Measurements from ENCODE around the gene MTX1.
"Not testable (repeated sequence)": the region's sequence is repeated elsewhere in the genome, so short reads cannot be mapped to it uniquely, and the experiment has no call there.

The MTX1 gene, protein sequence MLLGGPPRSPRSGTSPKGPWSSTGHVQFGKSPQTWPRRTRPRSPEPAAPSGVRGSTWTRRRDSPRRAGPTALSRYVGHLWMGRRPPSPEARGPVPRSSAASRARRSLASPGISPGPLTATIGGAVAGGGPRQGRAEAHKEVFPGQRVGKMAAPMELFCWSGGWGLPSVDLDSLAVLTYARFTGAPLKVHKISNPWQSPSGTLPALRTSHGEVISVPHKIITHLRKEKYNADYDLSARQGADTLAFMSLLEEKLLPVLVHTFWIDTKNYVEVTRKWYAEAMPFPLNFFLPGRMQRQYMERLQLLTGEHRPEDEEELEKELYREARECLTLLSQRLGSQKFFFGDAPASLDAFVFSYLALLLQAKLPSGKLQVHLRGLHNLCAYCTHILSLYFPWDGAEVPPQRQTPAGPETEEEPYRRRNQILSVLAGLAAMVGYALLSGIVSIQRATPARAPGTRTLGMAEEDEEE

DNA sequence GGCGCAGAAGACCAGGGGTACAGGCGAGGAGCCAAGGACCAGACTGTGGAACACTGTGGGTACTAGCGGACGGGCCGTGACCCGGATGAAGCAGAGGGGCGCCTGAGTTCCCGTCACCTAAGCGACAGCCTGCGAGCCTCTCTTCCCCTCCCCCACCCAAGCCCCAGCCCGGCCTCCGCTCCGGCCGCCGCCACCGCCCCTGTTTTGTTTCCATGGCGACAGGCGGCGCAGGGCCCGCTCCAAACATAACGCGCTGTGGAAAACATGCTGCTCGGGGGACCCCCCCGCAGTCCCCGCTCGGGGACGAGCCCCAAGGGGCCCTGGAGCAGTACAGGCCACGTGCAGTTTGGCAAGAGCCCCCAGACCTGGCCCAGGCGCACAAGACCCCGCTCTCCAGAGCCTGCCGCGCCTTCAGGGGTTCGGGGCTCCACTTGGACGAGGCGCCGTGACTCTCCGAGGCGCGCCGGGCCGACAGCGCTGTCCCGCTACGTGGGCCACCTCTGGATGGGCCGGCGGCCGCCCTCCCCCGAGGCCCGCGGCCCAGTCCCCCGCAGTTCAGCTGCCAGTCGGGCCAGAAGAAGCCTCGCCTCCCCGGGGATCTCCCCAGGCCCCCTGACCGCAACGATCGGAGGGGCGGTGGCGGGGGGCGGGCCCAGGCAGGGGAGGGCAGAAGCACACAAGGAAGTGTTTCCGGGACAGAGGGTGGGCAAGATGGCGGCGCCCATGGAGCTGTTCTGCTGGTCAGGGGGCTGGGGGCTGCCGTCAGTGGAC lies at the start of gene MTX1:
Gene MTX1 (plus strand): TSS at position 155 of the 771 bp plus-strand sequence. CDS start 110 bp downstream, at position 265.
- peak; percentile 54 to 78 for DNase-seq

DNA sequence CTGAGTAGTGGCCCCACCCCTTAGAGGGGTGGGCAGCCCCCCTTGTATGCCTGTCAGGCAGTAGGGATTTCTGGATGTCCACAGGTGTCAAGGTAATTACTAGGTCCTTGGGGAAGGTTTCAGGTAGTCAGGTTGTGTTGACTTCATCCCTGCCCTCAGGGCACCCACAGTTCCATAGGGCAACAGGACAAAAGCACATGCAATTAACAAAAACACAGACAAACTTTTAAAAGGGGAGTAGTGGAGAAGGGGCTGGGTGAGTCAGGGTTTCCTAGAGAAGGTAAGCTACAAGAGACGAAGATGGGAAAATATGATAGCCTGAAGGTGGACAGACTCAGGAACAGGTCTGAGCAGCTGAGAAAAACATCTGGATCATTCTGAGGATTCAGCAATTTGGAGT lies 49.5 kb upstream of the MTX1 start:
- DNase-seq = no peak

DNA sequence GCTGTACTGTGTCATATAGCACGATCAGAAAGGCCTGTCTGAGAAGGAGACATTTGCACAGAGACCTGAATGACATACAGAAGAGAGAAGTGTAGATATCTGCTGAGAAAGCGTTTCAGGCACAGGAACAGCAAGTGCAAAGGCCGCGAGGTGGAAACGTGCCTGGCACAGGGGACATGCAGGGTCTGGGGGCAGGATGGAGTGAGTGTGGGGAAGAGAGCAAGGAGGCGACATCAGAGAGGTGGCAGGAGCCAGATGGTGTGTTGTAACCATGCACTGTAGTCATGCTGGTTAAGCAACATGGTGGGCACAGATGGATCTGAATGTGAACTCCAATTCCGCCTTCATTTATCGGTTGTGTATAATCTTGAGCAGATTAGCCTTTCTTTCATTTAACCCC lies 48.4 kb upstream of the MTX1 start:
- DNase-seq = no peak

DNA sequence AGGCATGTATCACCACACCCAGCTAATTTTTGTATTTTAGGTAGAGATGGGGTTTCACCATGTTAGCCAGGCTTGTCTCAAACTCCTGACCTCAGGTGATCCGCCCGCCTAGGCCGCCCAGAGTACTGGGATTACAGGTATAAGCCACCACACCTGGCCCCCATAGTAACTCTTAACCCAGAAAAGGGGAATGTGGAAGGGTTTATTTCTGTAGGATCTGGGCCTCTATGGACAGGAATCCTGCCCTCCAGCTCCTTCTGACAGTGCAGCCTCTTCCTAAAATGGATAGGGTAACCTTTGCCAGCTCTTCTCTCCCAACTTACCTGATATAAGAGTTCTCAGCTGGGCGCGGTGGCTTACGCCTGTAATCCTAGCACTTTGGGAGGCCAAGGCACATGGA lies 45.9 kb upstream of the MTX1 start:
- not testable (repeated sequence) for DNase-seq

DNA sequence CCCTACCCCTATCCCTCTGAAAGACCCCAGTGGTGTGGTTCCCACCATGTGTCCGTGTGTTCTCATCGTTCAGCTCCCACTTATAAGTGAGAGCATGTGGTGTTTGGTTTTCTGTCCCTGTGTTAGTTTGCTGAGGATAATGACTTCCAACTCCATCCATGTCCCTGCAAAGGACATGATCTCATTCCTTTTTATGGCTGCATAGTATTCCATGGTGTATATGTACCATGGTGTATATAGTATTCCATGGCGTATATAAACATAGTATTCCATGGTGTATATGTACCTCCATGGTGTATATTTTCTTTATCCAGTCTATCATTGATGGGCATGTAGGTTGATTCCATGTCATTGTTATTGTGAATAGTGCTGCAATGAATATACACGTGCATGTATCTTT lies 44.7 kb upstream of the MTX1 start:
- not testable (repeated sequence) for DNase-seq

DNA sequence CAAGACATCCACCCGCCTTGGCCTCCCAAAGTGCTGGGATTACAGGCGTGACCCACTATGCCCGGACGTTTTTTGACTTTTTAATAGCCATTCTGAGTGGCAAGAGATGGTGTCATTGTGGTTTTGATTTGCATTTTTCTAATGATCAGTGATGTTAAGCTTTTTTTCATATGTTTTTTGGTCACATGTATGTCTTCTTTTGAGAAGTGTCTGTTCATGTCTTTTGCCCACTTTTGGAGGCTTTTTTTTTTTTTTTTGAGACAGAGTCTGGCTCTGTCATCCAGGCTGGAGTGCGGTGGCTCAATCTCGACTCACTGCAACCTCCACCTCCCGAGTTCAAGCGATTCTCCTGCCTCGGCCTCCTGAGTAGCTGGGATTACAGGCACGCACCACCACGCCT lies 43.9 kb upstream of the MTX1 start:
- DNase-seq = not testable (repeated sequence)

DNA sequence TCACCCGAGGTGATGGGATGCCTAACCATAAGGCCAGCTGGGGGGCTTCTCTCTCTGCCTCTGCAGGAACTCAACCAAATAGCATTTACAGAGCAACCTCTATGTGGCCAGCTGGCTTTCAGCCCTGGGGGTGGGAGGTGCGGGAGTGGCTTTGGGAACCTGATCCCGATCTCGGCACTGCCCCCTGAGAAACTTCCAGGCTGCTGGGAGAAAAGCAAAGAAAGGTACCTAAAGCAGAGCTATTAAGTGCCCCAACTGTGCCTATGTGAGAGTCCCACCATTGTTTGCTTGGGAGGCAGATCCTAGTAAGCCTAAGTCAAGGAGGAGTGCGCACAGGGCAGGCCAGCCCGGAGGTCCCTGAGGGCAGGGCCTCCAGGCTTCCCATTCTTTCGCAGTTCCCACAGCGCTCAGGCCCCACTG lies 42.4 kb upstream of the MTX1 start:
- DNase-seq = no peak

DNA sequence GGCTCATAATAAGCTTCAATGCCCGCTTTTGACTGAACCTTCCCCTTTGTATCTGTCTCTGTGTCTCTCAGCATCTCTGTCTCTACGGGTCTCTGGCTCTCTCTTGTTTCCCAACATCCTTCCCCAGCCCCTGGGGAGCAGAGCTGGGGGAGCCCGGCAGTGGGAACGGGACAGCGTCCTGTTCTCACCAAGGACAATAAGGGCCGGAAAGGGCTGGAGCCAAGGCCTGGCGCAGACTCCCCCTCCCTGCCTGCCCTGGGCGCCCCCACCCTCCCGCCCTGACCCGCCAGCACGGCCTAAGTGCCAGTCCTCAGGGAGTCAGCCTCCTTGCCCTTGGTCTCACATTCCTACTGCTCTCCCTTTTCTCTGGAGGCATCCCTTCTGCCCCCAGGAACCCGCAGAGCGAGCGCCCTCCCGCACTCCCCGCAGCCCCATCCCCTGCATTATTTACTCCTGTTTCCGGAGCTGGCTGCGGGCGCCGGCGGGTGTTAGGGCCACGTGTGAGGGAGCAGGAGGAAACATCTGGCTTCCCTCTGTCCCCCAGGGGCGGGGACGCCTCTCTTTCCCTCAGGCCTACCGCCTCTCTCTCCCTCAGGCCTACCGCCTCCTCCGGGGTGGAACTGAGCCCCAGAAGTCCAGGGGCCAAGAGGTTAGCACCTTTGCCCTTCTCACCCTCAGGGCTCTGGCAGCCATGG lies 41.9 kb upstream of the MTX1 start:
- DNase-seq = no peak

DNA sequence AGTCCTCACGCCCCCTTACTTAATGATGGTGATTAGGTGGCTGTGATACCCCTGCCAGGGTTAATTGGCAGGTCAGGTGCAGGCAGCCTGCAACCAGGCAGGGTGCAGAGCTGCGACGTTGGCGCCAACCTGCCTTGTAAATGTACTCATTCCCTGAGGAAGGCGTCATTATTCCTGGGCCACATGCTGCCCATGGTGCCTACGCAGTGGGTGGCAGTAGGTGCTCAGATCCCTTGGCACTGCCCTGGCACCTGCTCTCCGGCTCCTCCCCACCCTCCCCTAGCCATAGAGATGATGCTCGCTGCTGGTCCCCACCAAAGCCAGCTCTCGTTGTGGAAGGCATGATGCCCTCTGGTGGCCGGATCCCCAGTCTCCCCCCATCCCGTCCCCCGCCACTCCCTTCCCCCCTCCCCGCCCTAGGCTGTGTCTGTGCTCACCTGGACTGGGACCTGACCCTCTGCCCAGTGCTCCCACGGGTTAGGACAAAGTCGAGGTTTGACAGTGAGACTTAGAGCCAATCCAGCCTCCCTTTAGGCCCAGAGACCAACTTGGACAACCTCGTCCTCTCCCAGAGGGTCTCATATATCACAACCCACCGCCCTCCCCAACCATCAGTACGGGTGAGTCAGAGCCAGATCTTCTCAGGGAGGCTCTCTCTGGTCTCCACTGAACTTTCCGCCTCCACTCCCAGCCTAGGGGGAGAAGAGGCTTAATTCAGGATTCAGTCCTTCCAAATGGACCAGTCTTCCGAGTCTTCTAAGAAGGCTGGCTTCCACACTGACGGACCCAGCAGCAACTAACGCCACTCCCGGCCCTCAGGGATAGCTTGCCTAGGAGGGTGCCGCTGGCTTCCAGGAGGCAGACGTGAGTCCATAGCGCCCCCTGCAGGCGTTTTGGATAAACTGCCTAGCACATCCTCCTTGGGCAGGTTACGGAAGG lies 41.1 kb upstream of the MTX1 start:
- peak; percentile 80 to 90 for DNase-seq

DNA sequence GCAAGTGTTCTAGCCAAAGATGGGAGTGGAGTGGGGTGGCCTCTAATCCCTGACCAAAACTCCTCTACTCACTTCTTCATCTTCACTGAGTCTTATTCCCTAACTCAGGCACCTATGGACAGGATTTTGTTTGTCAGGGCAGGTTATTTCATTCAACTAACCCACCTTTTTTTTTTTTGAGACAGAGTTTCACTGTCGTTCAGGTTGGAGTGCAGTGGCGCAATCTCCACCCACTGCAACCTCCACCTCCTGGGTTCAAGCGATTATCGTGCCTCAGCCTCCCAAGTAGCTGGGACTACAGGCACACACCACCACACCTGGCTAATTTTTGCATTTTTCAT lies 40.4 kb upstream of the MTX1 start:
- DNase-seq = not testable (repeated sequence)

DNA sequence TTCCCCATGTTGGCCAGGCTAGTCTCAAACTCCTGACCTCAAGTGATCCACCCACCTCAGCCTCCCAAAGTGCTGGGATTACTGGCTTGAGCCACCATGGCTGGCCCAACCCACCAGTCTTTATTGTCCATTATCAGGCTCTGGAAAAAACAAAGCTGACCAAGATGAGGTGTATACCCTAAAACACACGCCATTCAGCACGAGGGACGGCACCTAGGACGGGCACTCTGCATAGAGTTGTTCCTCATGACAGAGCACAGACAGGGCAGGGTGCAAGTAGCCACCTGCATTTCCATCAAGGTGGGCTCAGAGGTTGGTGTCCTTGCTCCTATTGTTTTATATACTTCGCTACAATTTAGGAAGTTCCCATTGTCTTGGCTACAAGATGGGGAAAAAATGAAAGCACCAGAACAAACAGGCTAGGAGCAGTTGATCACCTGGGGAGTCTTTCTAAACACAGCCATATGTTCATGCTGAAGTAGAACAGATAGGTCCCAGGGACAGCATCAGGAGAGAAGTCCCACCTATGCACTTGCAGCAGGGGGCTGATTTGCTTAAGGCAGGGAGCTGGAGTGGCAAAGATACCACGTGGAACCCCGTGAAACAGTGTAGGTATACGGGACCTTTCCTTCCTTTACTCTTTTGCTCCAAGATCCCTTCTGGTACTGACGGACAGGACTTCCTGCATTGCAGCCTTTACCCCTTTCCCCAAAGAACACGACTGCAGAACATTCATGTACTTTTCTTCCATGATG lies 39.9 kb upstream of the MTX1 start:
- DNase-seq = no peak

DNA sequence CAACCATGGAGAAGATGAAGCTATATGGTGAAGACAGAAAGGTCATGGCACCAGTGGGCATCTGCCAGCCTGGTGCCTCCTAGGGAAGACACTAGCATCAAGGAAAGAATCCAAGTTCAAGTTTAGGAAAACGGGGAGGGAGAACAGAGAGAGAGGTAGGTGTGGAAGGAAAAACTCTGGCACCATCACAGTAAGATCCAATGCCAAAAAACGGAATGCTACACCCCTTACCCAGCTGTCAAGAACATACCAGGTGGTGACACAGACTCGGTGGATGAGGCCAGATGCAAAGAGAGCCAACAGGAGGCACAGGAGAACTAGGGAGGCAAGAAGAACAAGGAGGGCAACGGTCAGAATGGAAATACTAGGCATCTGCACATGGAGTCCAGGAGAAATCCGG lies 39.0 kb upstream of the MTX1 start:
- no peak for DNase-seq

DNA sequence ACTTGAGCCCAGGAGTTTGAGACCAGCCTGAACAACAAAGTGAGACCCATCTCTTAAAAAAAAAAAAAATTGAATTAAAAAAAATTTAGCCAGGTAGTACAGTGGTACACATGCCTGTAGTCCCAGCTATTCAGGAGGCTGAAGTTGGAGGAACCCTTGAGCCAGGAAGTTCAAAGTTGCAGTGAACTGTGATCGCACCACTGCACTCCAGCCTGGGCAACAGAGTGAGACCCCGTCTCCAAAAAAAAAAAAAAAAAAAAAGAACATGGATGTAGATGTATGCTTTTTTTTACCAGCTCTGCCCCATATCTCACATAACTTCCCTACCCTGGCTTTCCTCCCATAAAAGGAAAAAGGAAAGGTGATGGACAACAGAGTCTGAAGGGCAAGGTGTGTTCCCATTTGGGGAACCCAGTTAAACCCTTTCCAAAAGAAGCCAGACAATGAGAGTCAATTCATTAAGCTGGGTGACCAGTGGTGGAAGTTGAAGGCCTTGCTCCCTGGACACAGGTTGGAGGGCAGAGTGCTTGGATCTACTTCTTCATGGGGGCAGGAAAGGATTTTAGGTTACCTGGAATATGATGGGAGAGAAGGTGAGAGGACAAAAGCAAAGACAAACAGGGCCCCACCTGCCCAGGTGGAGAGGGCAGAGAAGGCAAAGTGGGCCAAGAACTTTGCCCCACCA lies 38.3 kb upstream of the MTX1 start:
- DNase-seq = no peak

DNA sequence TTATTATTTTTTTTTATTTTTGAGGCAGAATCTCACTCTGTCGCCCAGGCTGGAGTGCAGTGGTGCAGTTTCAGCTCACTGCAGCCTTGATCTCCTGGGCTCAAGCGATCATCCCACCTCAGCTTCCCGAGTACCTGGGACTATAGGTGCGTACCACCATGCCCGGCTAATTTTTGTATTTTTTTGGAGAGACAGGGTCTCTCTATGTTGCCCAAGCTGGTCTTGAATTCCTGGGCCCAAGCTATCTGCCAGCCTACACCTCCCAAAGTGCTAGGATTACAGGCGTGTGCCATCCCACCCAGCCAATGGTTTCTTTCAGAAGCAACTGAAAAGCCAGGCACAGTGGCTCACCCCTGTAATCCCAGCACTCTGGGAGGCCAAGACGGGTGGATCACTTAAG lies 37.7 kb upstream of the MTX1 start:
- DNase-seq = no peak

DNA sequence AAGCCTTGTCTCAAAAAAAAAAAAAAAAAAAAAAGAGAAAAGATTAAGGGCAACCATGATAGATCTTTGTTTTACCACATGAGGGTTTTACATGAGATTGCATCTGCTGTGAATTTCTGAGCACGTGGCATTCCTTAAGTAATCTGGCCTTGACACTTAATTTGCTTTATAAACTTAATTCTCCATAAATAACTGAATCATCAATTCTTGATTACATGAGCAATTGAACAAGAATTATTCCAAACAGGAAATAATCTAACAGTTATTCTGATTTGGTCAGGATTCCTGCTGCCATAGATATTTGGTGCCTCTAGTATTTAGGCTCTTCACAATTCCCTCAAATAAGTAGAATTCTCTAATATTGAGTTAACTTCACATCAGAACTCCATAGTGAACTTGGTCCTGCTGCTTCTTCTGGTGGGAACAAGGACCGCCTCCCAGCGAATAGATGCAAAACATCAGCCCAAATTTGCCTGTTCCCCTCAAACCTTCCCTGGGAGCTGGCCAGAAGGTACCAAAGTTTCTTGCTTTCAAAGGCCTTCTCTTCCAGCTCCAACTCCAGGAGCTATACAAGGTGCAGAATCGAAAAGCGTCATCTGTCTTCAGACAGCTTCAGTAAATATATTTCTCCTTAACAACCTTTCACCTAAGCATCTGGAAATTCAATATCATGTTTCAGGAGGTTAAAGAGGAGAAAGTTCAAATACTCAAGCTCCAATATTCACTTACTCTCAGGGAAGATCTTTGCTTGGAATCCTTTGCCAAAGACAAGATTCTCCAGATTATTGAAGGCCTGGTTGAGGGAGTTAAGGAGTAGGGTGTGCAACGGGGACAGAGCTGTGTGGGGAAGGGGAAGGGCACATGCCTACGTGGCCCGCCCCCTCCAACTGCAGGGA lies 36.4 kb upstream of the MTX1 start:
- no peak for DNase-seq

DNA sequence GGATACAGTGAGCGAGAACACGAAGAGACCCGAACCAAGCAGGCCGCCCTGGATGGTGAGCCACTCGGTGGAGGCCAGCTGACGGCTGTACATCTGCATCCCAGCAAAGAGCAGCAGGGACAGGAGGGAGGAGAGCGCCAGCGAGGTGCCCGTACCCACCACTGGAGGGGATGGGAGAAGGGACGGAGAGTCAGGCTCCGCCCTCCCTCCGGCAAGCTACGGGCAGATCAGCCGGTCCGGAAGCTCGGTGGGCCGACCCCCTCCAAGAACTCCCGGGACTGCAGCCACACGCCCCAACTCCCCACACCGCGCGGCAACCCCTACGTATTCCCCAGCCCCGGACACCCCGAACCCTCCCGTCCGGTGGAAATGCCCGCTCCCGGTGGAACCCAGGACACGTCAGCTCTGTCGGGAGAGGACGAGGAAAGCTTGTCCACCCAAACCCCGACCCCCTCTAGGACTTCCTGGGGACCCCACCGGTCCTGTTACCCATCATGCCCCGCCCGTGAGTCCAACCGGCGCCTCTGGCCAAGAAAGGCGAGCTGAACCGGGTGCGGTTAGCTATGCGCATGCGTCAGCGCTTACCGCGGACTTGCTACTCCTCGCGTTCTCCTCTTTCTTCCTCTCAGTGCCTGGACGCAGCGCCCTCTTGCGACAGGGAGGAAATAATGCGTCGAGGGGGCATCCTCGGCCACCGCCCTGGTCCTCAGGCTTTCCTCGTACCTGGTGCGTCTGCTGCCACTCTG lies 35.6 kb upstream of the MTX1 start, which contains the start of gene KRTCAP2:
Gene KRTCAP2 (minus strand): TSS at position 573 of the 746 bp plus-strand sequence. CDS start 80 bp downstream, at position 493.
- peak; percentile 91 to 95 for DNase-seq

DNA sequence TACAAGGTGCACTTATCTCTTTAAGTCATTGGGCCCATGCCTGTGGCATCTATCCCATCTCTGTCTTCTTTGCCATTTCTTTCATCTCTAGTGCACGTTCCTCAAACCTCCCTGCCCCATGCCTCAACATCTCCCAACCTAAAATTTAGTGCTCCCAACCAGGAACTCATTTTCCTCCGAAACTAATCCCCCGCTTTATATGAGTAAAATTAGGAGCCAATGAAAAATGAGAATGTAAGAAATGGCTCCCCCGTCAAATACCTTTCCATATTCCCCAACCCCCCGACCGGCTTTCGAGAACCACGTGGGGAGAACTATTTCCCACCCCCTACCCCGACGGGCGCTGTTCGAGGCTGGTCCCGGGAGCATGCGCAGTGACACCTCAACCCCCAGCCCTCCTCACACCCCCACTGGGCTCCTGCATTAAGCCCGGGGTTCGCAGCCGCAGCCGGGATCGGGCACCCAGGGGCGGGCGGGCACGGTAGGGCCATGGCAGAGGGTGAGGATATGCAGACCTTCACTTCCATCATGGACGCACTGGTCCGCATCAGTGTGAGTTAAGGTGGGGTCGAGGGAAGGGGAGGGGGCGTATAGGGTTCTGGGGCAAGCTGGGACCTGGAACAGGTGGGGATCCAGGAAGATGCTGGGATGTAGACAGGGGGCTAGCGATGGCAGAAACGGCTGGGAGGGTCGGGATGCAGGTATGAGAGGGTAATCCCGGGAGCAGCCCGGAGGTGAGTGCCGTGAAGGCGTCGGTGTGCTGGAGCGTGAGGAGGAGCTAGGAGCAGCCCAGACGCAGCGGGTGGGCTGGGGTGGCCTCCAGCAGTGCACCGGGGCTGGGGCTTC lies 34.8 kb upstream of the MTX1 start, which contains the start of gene TRIM46:
Gene TRIM46 (plus strand): TSS at position 372 of the 846 bp plus-strand sequence. CDS start 118 bp downstream, at position 490.
- peak; percentile 65 to 76 for DNase-seq

All from NCI-H524 (cell line).